GM12878 (cell line): ENCODE measurements around the gene COL9A3. TPM values are rescaled to one million over a fixed set of nuclear protein-coding genes. Genes with fewer than 3 reads are reported as not detected.

Experiments
- ATAC-seq: fragments of 200-7000 bp; cut with Tn5 transposase; 3 replicates; pipeline ENCODE4 v1.9.1; 2020; ENCODE audit warnings: mild to moderate bottlenecking, moderate library complexity
- BruUV-seq: library from RNA; stranded (reverse); fragments of 400-500 nt; replicated peaks from 2 replicates; lab custom pipeline; 2021; lab: Mats Ljungman, UMichigan
- CTCF ChIA-PET: fragments of 300-600 bp; sonication (Branson Sonifier 250); formaldehyde crosslinking; extraction: SDS; loops from one replicate; lab custom pipeline; 2021; ENCODE audit warnings: inconsistent platforms; lab: Yijun Ruan, JAX
- POLR2A ChIA-PET: fragments of 350-600 bp; formaldehyde crosslinking; extraction: SDS; loops from one replicate; lab custom pipeline; 2021; ENCODE audit warnings: inconsistent platforms; lab: Charles Lee
- RAD21 ChIA-PET: fragments of 300-600 bp; sonication (Branson Sonifier 250); formaldehyde crosslinking; loops from one replicate; lab custom pipeline; 2023; ENCODE audit warnings: antibody characterized with exemption; ENCODE audit not compliant: unreplicated experiment; lab: Charles Lee
- SMC1A ChIA-PET: fragments of 300-600 bp; sonication (Branson Sonifier 250); formaldehyde crosslinking; loops from one replicate; lab custom pipeline; 2023; ENCODE audit not compliant: unreplicated experiment, uncharacterized antibody; lab: Charles Lee
- DNase-seq: peaks from one replicate; pipeline ENCODE4 v3.0.0-alpha.2; 2011; ENCODE audit warnings: low read depth, low spot score
- FAIRE-seq: peaks from 3 replicates; lab custom pipeline; 2011; peaks lifted over from hg19 to GRCh38; lab: Jason Lieb, UNC
- H2AFZ ChIP-seq: 2 replicates; pipeline ENCODE4 v1.6.0; 2011; ENCODE audit warnings: low read depth, low read length, control low read depth; ENCODE audit not compliant: control insufficient read depth
- H3K27ac ChIP-seq: 2 replicates; pipeline ENCODE4 v1.5.1; 2011; ENCODE audit warnings: control low read depth; ENCODE audit not compliant: control insufficient read depth, insufficient read depth
- H3K27me3 ChIP-seq, 2 experiments: replicated peaks in 1 of 2; 2 replicates each; pipeline versions ENCODE4 v1.6.0 to v1.6.1; 2011; ENCODE audit warnings: low read length in 1 of 2; ENCODE audit not compliant: control insufficient read depth in 2 of 2, insufficient read depth in 2 of 2
- H3K36me3 ChIP-seq, 2 experiments: 2 replicates each; pipeline ENCODE4 v1.5.1; 2011; ENCODE audit warnings: low read length in 1 of 2; ENCODE audit not compliant: control insufficient read depth in 2 of 2, insufficient read depth in 2 of 2
- H3K4me1 ChIP-seq: 2 replicates; pipeline ENCODE4 v1.6.1; 2011; ENCODE audit warnings: mild to moderate bottlenecking, low read length, moderate library complexity, mixed read lengths; ENCODE audit not compliant: control insufficient read depth, insufficient read depth
- H3K4me2 ChIP-seq: 2 replicates; pipeline ENCODE4 v1.6.0; 2011; ENCODE audit warnings: control low read depth; ENCODE audit not compliant: control insufficient read depth, insufficient read depth
- H3K4me3 ChIP-seq: fragments of 200-600 bp; sonication (generic); 2 replicates; pipeline ENCODE4 v1.5.1; 2016
- H3K79me2 ChIP-seq: 2 replicates; pipeline ENCODE4 v1.6.0; 2011; ENCODE audit warnings: low read length; ENCODE audit not compliant: control insufficient read depth, insufficient read depth
- H3K9ac ChIP-seq: 2 replicates; pipeline ENCODE4 v1.8.0; 2011; ENCODE audit warnings: low read length, control low read depth, mixed read lengths; ENCODE audit not compliant: control insufficient read depth, insufficient read depth
- H3K9me3 ChIP-seq: replicated peaks from 3 replicates; pipeline ENCODE4 v1.5.1; 2011; ENCODE audit warnings: mild to moderate bottlenecking, low read length; ENCODE audit not compliant: control insufficient read depth, insufficient read depth
- H4K20me1 ChIP-seq: 2 replicates; pipeline ENCODE4 v1.6.0; 2011; ENCODE audit not compliant: control insufficient read depth, insufficient read depth
- BHLHE40 ChIP-seq, 2 experiments: fragments of 450-650 bp in 1 of 2; IDR thresholded peaks; 2 replicates each; pipeline ENCODE4 v1.6.1; 2011 to 2017; ENCODE audit warnings: low read depth in 2 of 2, borderline replicate concordance in 1 of 2, improper control_type of control experiment in 1 of 2, low read length in 1 of 2, mild to moderate bottlenecking in 1 of 2
- CBX3 ChIP-seq: fragments of 200-600 bp; sonication (generic); IDR thresholded peaks from 2 replicates; pipeline ENCODE4 v1.6.1; 2016; ENCODE audit warnings: low read depth, borderline replicate concordance
- JUNB ChIP-seq: IDR thresholded peaks from 2 replicates; pipeline ENCODE4 v1.6.1; 2016; ENCODE audit warnings: antibody characterized with exemption, mild to moderate bottlenecking
- MEF2A ChIP-seq: IDR thresholded peaks from 2 replicates; pipeline ENCODE4 v1.6.1; 2011; ENCODE audit warnings: low read depth, mild to moderate bottlenecking, low read length, moderate library complexity; ENCODE audit not compliant: insufficient read depth
- TAF1 ChIP-seq: IDR thresholded peaks from 2 replicates; pipeline ENCODE4 v1.6.1; 2011; ENCODE audit warnings: mild to moderate bottlenecking, low read depth, low read length, borderline replicate concordance
- WGBS: methylation state at CpG from one replicate; pipeline ENCODE4 v1.1.6; 2016; ENCODE audit warnings: low lambda C conversion rate; ENCODE audit not compliant: insufficient replicate concordance, insufficient coverage; ENCODE audit errors: missing lambda C conversion rate; 5-methylcytosine and 5-hydroxymethylcytosine counted together
- in situ Hi-C: fragments of 300-500 bp; cut with MboI; formaldehyde crosslinking; loops from 9 replicates; pipeline ENCODE4 v1.14.3; 2018; ENCODE audit warnings: mixed read lengths
- intact Hi-C: fragments of 100-400 bp; cut with micrococcal nuclease; formaldehyde crosslinking; loops from one replicate; pipeline ENCODE4 v1.14.2; 2022; ENCODE audit not compliant: unreplicated experiment
- polyA plus RNA-seq, 11 experiments: library from polyadenylated mRNA; depleted of rRNA in 4 of 11; unstranded in 6 of 11; stranded (reverse) in 5 of 11; fragments of >200 nt; fragmentation: Nextera tagmentation in 4 of 11; fragmentation: Illumina TruSeq in 1 of 11; extraction: Ambion mirVana in 4 of 11; extraction: Trizol in 1 of 11; gene quantifications; 1 replicate in 1 of 11; 2 replicates in 10 of 11; pipeline versions ENCODE4 v1.2.1 to v1.2.3, GENCODE V29; 2011 to 2016; ENCODE audit warnings: inconsistent platforms in 2 of 11, missing spikeins in 2 of 11, low read depth in 1 of 11
- total RNA-seq, 4 experiments: library from RNA; depleted of rRNA in 3 of 4; stranded (reverse); fragments of >200 nt in 3 of 4; fragmentation: Illumina TruSeq in 1 of 4; extraction: Trizol in 1 of 4; gene quantifications; 2 replicates each; pipeline versions ENCODE4 v1.2.1 to v1.2.3, GENCODE V29; 2013 to 2021
- TF ChIP-seq, protein P1 (sequence below): IDR thresholded peaks from 2 replicates; pipeline ENCODE4 v1.6.1; 2012; ENCODE audit warnings: low read length, inconsistent platforms
- TF ChIP-seq, protein P2 (sequence below): fragments of 150-350 bp; IDR thresholded peaks from 2 replicates; pipeline ENCODE4 v1.6.1; 2016; ENCODE audit warnings: low read depth, low read length
- TF ChIP-seq, protein P3 (sequence below): fragments of 450-650 bp; IDR thresholded peaks from 2 replicates; pipeline ENCODE4 v1.6.1; 2017; ENCODE audit warnings: low read depth, mild to moderate bottlenecking, moderate library complexity

COL9A3 gene
- total and polyA plus RNA-seq, 10 of the 15 experiments (the other 5 are each of a cell fraction or from before 2014, with no cell fraction given): 0.09 to 1.7 (median 0.63) TPM; not detected in 1

DNA sequence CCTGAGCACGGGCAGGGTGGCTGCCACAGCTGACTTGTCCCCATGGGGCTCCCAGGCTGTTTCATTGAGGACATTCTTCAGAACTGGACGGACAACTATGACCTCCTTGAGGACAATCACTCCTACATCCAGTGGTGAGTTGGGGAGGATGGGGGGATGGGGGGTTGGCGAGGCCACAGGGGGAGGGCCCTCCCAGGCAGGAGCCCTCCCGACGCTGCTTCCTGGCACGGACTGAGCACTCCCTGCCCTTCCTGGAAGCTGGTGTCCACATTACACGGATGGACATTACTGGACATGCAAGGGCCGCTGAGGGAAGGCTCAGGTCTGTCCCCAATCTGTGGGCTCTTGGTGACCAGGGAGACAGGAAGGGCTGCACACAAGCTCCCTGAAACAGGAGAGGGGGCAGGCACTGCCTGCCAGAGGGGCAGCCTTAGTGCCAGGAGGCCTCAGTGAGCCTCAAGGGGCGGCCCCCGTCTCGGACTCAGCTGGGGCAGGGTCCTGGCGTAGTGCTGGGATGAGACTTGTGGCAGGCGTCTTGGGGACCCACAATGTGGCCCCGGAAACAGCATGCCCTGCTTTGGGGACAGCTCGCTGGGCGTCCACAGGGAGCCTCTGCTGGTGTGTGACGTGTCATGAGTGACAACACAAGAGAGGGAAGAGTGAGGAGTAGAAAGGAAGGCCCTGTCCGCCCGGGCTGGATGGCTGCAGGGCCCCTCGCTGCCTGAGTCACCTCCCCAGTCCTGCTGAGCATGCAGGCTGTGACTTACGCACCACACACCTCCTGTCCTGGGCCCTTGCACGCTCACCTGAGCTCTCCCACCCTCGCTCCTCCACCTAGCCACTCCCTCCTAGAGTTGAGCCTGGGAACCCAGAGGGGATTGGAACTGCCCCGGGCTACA, 7.1 kb upstream of the COL9A3 start:
- no peak overlapping the region for H3K9ac ChIP-seq
- no peaks in the 10 kb centered on the region for H4K20me1 ChIP-seq
- FAIRE-seq (no peak), ATAC-seq (no peak), DNase-seq (no peak)
- no peak overlapping the region for H3K4me2 ChIP-seq
- no peak overlapping the region for H3K4me3 ChIP-seq
- intact Hi-C loops (loop anchor here (5.0 kb wide), 2 partner anchors 157 to 307 kb away; no protein-coding TSS in a partner anchor), in situ Hi-C loops (no loop called here)
- no peak overlapping the region for H2AFZ ChIP-seq
- H3K79me2 ChIP-seq: peaks cover 25% of the 10 kb centered on the region
- peaks cover 12 to 35% of the 10 kb centered on the region in 2 experiments; a peak in 3 of 4 replicates for H3K36me3 ChIP-seq
- RAD21 ChIA-PET: interaction anchor here (0.7 kb wide), 1 partner anchor 311 kb away, joined by 3 read pairs; no protein-coding TSS in a partner anchor
- POLR2A ChIA-PET: interaction anchor here (0.6 kb wide), 1 partner anchor 9 kb away, joined by 4 read pairs; no protein-coding TSS in a partner anchor
- SMC1A ChIA-PET: interaction anchor here (0.8 kb wide), 1 partner anchor 534 kb away, joined by 3 read pairs; no protein-coding TSS in a partner anchor
- H3K9me3 ChIP-seq: no peaks in the 10 kb centered on the region
- no peaks in the 10 kb centered on the region for H3K27me3 ChIP-seq
- no TSS peak for BruUV-seq
- no peak overlapping the region for H3K27ac ChIP-seq
- H3K4me1 ChIP-seq: peaks cover 14% of the 10 kb centered on the region
- CTCF ChIA-PET: interaction anchor here (1.3 to 2.4 kb wide), 3 partner anchors 13 to 400 kb away, joined by 5 to 12 read pairs (median 7); no protein-coding TSS in a partner anchor
- TF ChIP-seq JUNB: no peak
- TF ChIP-seq, protein P1, sequence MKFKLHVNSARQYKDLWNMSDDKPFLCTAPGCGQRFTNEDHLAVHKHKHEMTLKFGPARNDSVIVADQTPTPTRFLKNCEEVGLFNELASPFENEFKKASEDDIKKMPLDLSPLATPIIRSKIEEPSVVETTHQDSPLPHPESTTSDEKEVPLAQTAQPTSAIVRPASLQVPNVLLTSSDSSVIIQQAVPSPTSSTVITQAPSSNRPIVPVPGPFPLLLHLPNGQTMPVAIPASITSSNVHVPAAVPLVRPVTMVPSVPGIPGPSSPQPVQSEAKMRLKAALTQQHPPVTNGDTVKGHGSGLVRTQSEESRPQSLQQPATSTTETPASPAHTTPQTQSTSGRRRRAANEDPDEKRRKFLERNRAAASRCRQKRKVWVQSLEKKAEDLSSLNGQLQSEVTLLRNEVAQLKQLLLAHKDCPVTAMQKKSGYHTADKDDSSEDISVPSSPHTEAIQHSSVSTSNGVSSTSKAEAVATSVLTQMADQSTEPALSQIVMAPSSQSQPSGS: no peak
- TF ChIP-seq, protein P2, sequence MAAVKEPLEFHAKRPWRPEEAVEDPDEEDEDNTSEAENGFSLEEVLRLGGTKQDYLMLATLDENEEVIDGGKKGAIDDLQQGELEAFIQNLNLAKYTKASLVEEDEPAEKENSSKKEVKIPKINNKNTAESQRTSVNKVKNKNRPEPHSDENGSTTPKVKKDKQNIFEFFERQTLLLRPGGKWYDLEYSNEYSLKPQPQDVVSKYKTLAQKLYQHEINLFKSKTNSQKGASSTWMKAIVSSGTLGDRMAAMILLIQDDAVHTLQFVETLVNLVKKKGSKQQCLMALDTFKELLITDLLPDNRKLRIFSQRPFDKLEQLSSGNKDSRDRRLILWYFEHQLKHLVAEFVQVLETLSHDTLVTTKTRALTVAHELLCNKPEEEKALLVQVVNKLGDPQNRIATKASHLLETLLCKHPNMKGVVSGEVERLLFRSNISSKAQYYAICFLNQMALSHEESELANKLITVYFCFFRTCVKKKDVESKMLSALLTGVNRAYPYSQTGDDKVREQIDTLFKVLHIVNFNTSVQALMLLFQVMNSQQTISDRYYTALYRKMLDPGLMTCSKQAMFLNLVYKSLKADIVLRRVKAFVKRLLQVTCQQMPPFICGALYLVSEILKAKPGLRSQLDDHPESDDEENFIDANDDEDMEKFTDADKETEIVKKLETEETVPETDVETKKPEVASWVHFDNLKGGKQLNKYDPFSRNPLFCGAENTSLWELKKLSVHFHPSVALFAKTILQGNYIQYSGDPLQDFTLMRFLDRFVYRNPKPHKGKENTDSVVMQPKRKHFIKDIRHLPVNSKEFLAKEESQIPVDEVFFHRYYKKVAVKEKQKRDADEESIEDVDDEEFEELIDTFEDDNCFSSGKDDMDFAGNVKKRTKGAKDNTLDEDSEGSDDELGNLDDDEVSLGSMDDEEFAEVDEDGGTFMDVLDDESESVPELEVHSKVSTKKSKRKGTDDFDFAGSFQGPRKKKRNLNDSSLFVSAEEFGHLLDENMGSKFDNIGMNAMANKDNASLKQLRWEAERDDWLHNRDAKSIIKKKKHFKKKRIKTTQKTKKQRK: no peak
- TF ChIP-seq, protein P3, sequence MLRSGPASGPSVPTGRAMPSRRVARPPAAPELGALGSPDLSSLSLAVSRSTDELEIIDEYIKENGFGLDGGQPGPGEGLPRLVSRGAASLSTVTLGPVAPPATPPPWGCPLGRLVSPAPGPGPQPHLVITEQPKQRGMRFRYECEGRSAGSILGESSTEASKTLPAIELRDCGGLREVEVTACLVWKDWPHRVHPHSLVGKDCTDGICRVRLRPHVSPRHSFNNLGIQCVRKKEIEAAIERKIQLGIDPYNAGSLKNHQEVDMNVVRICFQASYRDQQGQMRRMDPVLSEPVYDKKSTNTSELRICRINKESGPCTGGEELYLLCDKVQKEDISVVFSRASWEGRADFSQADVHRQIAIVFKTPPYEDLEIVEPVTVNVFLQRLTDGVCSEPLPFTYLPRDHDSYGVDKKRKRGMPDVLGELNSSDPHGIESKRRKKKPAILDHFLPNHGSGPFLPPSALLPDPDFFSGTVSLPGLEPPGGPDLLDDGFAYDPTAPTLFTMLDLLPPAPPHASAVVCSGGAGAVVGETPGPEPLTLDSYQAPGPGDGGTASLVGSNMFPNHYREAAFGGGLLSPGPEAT: no peak
- no peak for TF ChIP-seq TAF1
- no peak for TF ChIP-seq BHLHE40 (IDR thresholded peaks at IDR 0.05; ENCODE audit: borderline replicate concordance in 1 of 2, low read depth in 2 of 2, low read length in 1 of 2)
- no peak for TF ChIP-seq CBX3
- no peak for TF ChIP-seq MEF2A
- 93% methylated on average over 24 of the region's 24 CpGs for WGBS
